PFSK-1 (cell line): Measurements from ENCODE around the gene TMEM19.

Experiments used
- FOXP2 ChIP-seq: optimal IDR thresholded peaks from 2 replicates; pipeline ENCODE3; 2011; ENCODE audit warnings: borderline replicate concordance, control low read depth, inconsistent platforms; ENCODE audit not compliant: insufficient read depth; ENCODE audit errors: extremely low read length, extremely low read depth
- POLR2AphosphoS5 ChIP-seq: IDR thresholded peaks from 2 replicates; pipeline ENCODE4 v1.6.1; 2012; ENCODE audit warnings: low read depth, mild to moderate bottlenecking, control low read depth, low read length, moderate library complexity
- REST ChIP-seq, 2 experiments: IDR thresholded peaks; 2 replicates each; pipeline versions ENCODE4 v1.6.1 to v1.8.0; 2011 to 2012; ENCODE audit warnings: low read depth in 2 of 2, low read length in 2 of 2, control low read depth in 1 of 2, inconsistent platforms in 1 of 2, mild to moderate bottlenecking in 1 of 2, moderate library complexity in 1 of 2; ENCODE audit not compliant: insufficient read depth in 1 of 2
- SIN3A ChIP-seq: IDR thresholded peaks from 2 replicates; pipeline ENCODE4 v1.6.1; 2012; ENCODE audit warnings: mild to moderate bottlenecking, low read length, moderate library complexity, borderline replicate concordance; ENCODE audit not compliant: insufficient read depth
- TAF1 ChIP-seq: IDR thresholded peaks from 2 replicates; pipeline ENCODE4 v1.6.1; 2012; ENCODE audit warnings: low read length, control low read depth, borderline replicate concordance; ENCODE audit not compliant: insufficient read depth

The TMEM19 gene

DNA sequence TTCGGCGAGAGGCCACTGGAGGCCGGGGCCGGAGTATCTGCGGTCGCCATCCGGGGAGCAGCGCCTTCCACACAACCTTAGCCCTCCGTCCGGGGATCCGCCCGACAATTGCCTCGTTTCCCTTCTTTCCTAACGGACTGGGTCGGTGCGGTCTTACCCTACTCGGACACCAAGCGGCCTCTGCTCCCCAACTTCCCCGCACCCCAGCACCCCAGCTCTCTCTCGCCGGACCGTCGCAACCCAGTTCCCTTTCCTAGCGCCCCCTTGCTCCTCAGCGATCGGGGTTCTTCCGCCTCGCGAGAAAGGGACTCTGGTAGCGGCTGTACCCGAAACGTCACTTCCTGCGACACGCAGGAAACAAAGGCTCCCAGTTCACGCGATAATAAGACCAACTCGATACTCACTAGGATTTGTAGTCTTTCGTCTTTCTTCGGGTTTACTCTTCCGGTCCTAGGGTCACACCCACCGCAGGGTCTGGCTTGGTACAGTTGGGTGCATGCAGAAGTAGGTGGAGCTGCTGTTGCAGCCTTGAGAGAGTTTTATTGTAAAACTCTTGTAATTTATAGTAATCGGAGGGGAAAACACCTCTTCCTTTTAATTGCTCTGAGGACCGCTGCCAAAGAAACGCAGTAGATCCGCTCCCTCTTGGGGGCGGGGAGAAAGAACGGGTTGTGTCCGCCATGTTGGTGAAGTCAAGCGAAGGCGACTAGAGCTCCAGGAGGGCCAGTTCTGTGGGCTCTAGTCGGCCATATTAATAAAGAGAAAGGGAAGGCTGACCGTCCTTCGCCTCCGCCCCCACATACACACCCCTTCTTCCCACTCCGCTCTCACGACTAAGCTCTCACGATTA, 22.1 kb upstream of the TMEM19 start, which contains the start of the genes THAP2 and ZFC3H1:
TSS of gene THAP2 (plus strand) at position 741 of the 850 bp plus-strand sequence. CDS start 209 bp downstream, outside the sequence.
TSS of gene ZFC3H1 (minus strand) at position 288 of the 850 bp plus-strand sequence. CDS start at position 50, 238 bp downstream.
- TF ChIP-seq REST (IDR thresholded peaks at IDR 0.05; ENCODE audit: insufficient read depth in 1 of 2, low read depth in 2 of 2, low read length in 2 of 2) (0 out of 4 replicates have a peak, but pooled peaks of 1 of the 2 experiments have one; percentile 61), TAF1 (peak; percentile 83), FOXP2 (no peak), POLR2AphosphoS5 (peak; percentile 92), SIN3A (peak; percentile 79; the same call in 1 of the 2 replicates)

DNA sequence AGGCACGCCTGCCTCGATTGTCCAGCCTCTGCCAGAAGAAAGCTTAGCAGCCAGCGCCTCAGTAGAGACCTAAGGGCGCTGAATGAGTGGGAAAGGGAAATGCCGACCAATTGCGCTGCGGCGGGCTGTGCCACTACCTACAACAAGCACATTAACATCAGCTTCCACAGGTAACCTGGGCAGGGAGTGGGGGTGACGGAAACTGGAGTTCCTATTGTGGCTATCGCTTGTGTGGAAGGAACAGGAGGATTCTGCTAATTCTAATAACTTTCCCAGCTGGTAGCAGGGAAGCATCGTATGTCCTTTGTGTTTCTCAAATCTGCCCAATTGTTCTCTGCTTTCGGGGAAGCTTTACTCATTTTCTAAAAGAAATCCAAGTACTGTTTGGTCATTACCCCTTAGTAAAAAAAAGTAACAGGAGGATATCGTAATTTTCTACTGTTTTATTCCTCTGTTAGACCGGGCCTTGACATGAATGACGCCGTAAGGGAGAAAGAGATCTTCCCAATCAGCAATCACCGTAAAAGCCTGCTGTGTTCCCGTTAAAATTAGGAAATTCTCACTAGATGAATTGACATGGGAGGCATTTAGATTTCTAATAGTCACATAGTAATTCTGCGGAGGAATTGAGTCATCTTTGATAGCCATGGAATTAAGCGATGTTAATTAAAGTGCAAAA, 21.3 kb upstream of the TMEM19 start:
- TF ChIP-seq FOXP2 (no peak), POLR2AphosphoS5 (no peak), TAF1 (peak; percentile 11; the same call in 1 of the 2 replicates), SIN3A (no peak), REST (IDR thresholded peaks at IDR 0.05; ENCODE audit: insufficient read depth in 1 of 2, low read depth in 2 of 2, low read length in 2 of 2) (peak in 1 of 2 experiments; percentile 30; a peak in 1 of 4 replicates)

DNA sequence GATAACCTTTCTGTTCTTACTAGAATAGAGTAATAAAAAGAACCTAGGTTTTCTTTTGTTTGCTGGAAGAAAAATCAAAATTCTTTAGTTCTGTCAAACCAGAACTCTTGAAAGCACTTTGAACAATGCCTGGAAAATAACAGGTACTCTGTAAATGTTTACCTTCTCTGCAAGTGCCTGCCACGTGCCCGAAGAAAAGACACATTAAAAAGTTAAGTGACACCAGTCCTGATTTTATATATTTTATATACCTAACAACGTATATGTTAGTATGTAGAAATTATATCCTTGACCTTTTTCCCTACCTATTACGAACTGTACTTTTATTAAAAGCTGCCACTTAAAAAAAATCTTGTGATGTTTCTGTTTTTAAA, 20.8 kb upstream of the TMEM19 start:
- TF ChIP-seq FOXP2 (no peak), POLR2AphosphoS5 (no peak), TAF1 (no peak), REST (IDR thresholded peaks at IDR 0.05; ENCODE audit: insufficient read depth in 1 of 2, low read depth in 2 of 2, low read length in 2 of 2) (no peak), SIN3A (no peak)

DNA sequence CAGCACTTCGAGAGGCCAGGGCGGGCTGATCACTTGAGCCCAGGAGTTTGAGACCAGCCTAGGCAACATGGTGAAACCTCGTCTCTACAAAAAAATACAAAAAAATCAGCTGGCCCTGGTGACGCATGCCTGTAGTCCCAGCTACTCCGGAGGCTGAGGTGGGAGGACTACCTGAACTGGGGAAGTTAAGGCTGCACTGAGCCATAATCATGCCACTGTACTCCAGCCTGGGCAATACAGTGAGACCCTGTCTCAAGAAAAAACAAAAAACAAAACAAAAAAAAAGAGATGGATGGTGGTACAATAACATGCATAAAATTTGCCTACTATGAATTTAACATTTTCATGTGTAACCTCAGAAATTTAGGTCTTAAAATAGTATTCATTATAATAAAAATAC, 19.6 kb upstream of the TMEM19 start:
- no peak for TF ChIP-seq SIN3A
- no peak for TF ChIP-seq POLR2AphosphoS5

GRCh38 chr12:71671311-71671710, 14.6 kb upstream of the TMEM19 start:
- TF ChIP-seq REST (IDR thresholded peaks at IDR 0.05; ENCODE audit: insufficient read depth in 1 of 2, low read depth in 2 of 2, low read length in 2 of 2) (no peak), POLR2AphosphoS5 (no peak), TAF1 (no peak), SIN3A (no peak), FOXP2 (no peak)
